ENCODE results near the gene PTPRN2. TPM values are rescaled to one million over a fixed set of nuclear protein-coding genes. Genes with fewer than 3 reads are reported as not detected.

The PTPRN2 gene
- total and polyA plus RNA-seq, 2 of the 13 experiments (the other 11 are each of a cell fraction or from before 2014, with no cell fraction given), result 2.5 to 24.2 TPM

DNA sequence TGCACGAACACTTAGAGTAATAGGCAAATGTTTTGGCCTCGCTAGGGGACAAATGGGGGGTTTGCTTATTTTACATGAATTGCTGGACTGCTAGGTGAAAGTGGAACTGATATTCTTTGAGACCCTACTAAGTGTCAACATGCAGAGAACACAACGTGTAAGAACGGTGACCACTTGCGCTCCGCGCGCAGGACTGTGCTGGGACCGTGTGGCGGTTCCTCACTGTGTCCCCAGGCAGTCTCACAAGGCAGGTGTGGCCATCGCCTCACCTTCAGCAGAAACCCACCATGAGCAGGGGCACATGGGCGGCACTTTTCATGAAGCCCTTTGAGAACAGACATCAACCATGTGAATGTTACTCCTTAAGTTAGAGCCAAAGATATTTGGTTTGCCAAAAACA, 27.2 kb downstream of the PTPRN2 start:
- H3K4me3 ChIP-seq (replicated peaks in 1 of 3; ENCODE audit: insufficient read depth in 1 of 3, low read depth in 2 of 3, low read length in 3 of 3), result no peak overlapping the region
- FAIRE-seq, result no peak
- ChIA-PET CTCF (ENCODE audit: low intra/inter-chr PET ratio, low total read pairs) (no interaction called here), POLR2A (no interaction called here)
- H3K79me2 ChIP-seq (ENCODE audit: insufficient read depth, low read length), result peaks cover 9% of the 10 kb centered on the region
- in situ Hi-C loops (cut with HindIII; ENCODE audit: extremely low pct_ligation_motif_present, low pct_unique_long_range_greater_than_20kb) (no loop called here), intact Hi-C loops (cut with micrococcal nuclease; ENCODE audit: unreplicated experiment) (no loop called here)
- no peak overlapping the region for H2AFZ ChIP-seq (ENCODE audit: low read length)
- H3K27me3 ChIP-seq (ENCODE audit: control insufficient read depth in 1 of 2, insufficient read depth in 2 of 2, low read length in 2 of 2), result no peaks in the 10 kb centered on the region
- no peak overlapping the region for H3K9ac ChIP-seq (ENCODE audit: insufficient read depth, low read depth, low read length)
- no TSS peak for BruUV-seq (replicated peaks)
- no peak for ATAC-seq
- WGBS (ENCODE audit: low lambda C conversion rate), result 100% methylated on average over 12 of the region's 12 CpGs
- no peak overlapping the region for H3K27ac ChIP-seq (ENCODE audit: extremely low read length, insufficient read depth, low read length)
- peaks cover 54% of the 10 kb centered on the region for H4K20me1 ChIP-seq (ENCODE audit: insufficient read depth, low read length)
- no peak for DNase-seq (ENCODE audit: low spot score)
- no peak overlapping the region for H3K4me2 ChIP-seq (ENCODE audit: low read depth, low read length)
- TF ChIP-seq HNF4G (IDR thresholded peaks at IDR 0.05; ENCODE audit: borderline replicate concordance, low read depth, low read length) (no peak), HNF4G (CRISPR knock-in tag; IDR thresholded peaks at IDR 0.05; ENCODE audit: borderline replicate concordance, low read depth) (no peak), KLF9 (CRISPR knock-in tag; IDR thresholded peaks at IDR 0.05; ENCODE audit: low read depth) (no peak), ZNF207 (IDR thresholded peaks at IDR 0.05; ENCODE audit: borderline replicate concordance) (no peak), TRIM24 (CRISPR knock-in tag; IDR thresholded peaks at IDR 0.05) (no peak), ZFP37 (CRISPR knock-in tag; IDR thresholded peaks at IDR 0.05; ENCODE audit: borderline replicate concordance) (no peak), NAIF1 (CRISPR knock-in tag; IDR thresholded peaks at IDR 0.05; ENCODE audit: borderline replicate concordance) (no peak), ZNF230 (CRISPR knock-in tag; IDR thresholded peaks at IDR 0.05) (no peak), REXO4 (CRISPR knock-in tag; IDR thresholded peaks at IDR 0.05; ENCODE audit: borderline replicate concordance) (no peak), ZNF44 (CRISPR knock-in tag; IDR thresholded peaks at IDR 0.05) (no peak), ZNF660 (CRISPR knock-in tag; IDR thresholded peaks at IDR 0.05; ENCODE audit: borderline replicate concordance, low read depth) (no peak)
- TF ChIP-seq, protein P1, sequence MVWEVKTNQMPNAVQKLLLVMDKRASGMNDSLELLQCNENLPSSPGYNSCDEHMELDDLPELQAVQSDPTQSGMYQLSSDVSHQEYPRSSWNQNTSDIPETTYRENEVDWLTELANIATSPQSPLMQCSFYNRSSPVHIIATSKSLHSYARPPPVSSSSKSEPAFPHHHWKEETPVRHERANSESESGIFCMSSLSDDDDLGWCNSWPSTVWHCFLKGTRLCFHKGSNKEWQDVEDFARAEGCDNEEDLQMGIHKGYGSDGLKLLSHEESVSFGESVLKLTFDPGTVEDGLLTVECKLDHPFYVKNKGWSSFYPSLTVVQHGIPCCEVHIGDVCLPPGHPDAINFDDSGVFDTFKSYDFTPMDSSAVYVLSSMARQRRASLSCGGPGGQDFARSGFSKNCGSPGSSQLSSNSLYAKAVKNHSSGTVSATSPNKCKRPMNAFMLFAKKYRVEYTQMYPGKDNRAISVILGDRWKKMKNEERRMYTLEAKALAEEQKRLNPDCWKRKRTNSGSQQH (CRISPR knock-in tag; IDR thresholded peaks at IDR 0.05; ENCODE audit: low read depth), result no peak
- TF ChIP-seq, protein P2, sequence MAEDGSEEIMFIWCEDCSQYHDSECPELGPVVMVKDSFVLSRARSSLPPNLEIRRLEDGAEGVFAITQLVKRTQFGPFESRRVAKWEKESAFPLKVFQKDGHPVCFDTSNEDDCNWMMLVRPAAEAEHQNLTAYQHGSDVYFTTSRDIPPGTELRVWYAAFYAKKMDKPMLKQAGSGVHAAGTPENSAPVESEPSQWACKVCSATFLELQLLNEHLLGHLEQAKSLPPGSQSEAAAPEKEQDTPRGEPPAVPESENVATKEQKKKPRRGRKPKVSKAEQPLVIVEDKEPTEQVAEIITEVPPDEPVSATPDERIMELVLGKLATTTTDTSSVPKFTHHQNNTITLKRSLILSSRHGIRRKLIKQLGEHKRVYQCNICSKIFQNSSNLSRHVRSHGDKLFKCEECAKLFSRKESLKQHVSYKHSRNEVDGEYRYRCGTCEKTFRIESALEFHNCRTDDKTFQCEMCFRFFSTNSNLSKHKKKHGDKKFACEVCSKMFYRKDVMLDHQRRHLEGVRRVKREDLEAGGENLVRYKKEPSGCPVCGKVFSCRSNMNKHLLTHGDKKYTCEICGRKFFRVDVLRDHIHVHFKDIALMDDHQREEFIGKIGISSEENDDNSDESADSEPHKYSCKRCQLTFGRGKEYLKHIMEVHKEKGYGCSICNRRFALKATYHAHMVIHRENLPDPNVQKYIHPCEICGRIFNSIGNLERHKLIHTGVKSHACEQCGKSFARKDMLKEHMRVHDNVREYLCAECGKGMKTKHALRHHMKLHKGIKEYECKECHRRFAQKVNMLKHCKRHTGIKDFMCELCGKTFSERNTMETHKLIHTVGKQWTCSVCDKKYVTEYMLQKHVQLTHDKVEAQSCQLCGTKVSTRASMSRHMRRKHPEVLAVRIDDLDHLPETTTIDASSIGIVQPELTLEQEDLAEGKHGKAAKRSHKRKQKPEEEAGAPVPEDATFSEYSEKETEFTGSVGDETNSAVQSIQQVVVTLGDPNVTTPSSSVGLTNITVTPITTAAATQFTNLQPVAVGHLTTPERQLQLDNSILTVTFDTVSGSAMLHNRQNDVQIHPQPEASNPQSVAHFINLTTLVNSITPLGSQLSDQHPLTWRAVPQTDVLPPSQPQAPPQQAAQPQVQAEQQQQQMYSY (CRISPR knock-in tag; IDR thresholded peaks at IDR 0.05), result no peak
- H3K36me3 ChIP-seq (replicated peaks in 1 of 2; ENCODE audit: control insufficient read depth in 1 of 2, insufficient read depth in 2 of 2, low read length in 2 of 2), result peaks cover 6 to 7% of the 10 kb centered on the region in 2 experiments; a peak in 3 of 5 replicates
- no peaks in the 10 kb centered on the region for H3K9me3 ChIP-seq (ENCODE audit: low read length)
- no peaks in the 10 kb centered on the region for H3K4me1 ChIP-seq (ENCODE audit: insufficient read depth, low read length)
